Mesothelial cell of epicardium (in vitro differentiated cells): Measurements from ENCODE around the gene PEAK1. TPM values are rescaled to one million over a fixed set of nuclear protein-coding genes. Genes with fewer than 3 reads are reported as not detected.

Experiments
- DNase-seq, 2 experiments: peaks; one replicate each; pipeline ENCODE4 v3.0.0; 2021; ENCODE audit warnings: low spot score in 2 of 2; ENCODE audit not compliant: unreplicated experiment in 2 of 2
- H3K27ac Mint-ChIP-seq: 2 replicates; pipeline ENCODE4 v1.8.0; 2021; ENCODE audit warnings: mixed read lengths
- H3K27me3 Mint-ChIP-seq: 2 replicates; pipeline ENCODE4 v1.8.0; 2021; ENCODE audit warnings: low read depth, mixed read lengths
- H3K36me3 Mint-ChIP-seq: 2 replicates; pipeline ENCODE4 v1.8.0; 2021; ENCODE audit warnings: mixed read lengths
- H3K4me1 Mint-ChIP-seq: 2 replicates; pipeline ENCODE4 v1.8.0; 2021; ENCODE audit warnings: mixed read lengths
- H3K4me3 Mint-ChIP-seq: 2 replicates; pipeline ENCODE4 v1.8.0; 2021; ENCODE audit warnings: mild to moderate bottlenecking, moderate library complexity, mixed read lengths
- H3K9me3 Mint-ChIP-seq: 2 replicates; pipeline ENCODE4 v1.8.0; 2021; ENCODE audit warnings: mixed read lengths
- CTCF ChIP-seq: fragments of 200-600 bp; sonication (generic); IDR thresholded peaks from one replicate; pipeline ENCODE4 v1.5.0; 2021; ENCODE audit warnings: antibody characterized with exemption; ENCODE audit not compliant: unreplicated experiment
- total RNA-seq: library from RNA; stranded (reverse); gene quantifications from 3 replicates; pipeline ENCODE4 v1.2.1, GENCODE V29; 2021

Gene PEAK1
- total RNA-seq, 1 donor from 2014 or later, result 92.3 TPM

DNA sequence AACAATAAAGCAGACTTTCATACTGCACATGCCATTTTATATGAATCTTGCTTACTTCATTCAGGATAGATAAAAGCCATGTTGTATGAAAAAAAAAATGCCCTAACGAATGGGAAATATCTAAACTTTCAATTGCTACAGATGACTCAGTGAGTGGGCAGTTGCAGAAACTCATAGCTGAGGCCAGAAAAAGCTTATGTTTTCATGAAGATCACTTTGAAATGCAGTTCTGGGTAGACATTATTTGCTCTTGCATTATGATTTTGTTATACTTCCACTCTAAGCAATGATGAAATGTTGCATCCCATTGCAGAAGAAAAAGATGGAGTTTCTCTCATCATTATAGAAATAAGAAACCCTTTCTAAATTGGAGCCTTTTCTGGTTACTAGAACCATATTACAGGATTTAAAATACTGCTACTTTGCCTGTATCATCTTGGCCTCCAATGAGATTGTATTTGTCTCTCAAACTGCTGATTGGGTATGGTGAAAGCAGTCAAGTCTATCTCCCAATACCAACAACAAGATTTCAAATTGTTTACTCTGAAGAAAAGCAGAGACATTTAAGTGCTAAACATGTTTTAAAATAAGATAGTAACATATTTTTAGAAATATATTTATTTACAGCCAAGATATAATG, 17.0 kb downstream of the PEAK1 start:
- Mint-ChIP-seq H3K36me3 (peaks cover 39% of the 10 kb centered on the region), H3K27ac (no peak overlapping the region), H3K27me3 (no peaks in the 10 kb centered on the region), H3K4me3 (no peak overlapping the region), H3K9me3 (peaks cover 38% of the 10 kb centered on the region), H3K4me1 (peaks cover 13% of the 10 kb centered on the region)
- no peak for DNase-seq
- no peak for TF ChIP-seq CTCF

DNA sequence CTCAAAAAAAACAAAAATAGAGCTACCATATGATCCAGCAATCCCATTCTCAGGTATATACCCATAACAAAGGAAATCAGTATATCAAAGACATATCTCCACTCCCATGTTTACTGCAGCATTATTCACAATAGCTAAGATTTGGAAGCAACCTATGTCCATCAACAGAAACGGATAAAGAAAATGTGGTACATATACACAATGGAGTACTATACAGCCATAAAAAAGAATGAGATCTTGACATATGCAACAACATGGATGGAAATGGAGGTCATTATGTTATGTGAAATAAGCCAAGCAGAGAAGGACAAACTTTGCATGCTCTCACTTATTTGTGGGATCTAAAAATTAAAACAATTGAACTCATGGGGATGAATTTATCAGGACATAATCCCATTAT, 19.6 kb downstream of the PEAK1 start:
- H3K4me1 Mint-ChIP-seq, result peaks cover 8% of the 10 kb centered on the region
- H3K27ac Mint-ChIP-seq, result no peak overlapping the region
- DNase-seq, result no peak
- H3K36me3 Mint-ChIP-seq, result peaks cover 43% of the 10 kb centered on the region
- no peaks in the 10 kb centered on the region for H3K27me3 Mint-ChIP-seq
- H3K9me3 Mint-ChIP-seq, result peaks cover 47% of the 10 kb centered on the region
- no peak overlapping the region for H3K4me3 Mint-ChIP-seq
- TF ChIP-seq CTCF, result no peak

DNA sequence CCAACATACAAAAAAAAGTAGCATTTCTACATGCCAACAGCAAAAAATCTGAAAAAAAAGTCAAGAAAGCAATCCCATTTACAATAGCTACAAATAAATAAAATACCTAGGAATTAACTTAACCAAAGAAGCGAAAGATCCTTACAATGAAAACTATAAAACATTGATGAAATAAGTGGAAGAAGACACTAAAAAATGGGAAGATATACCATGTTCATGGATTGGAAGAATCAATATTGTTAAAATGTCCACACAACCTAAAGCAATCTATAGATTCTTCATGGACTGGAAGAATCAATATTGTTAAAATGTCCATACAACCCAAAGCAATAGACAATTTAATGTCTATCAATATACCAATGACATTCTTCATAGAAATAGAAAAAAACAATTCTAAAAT, 21.0 kb downstream of the PEAK1 start:
- H3K27ac Mint-ChIP-seq, result no peak overlapping the region
- no peaks in the 10 kb centered on the region for H3K27me3 Mint-ChIP-seq
- H3K36me3 Mint-ChIP-seq, result peaks cover 54% of the 10 kb centered on the region
- TF ChIP-seq CTCF, result no peak
- no peak for DNase-seq
- peaks cover 8% of the 10 kb centered on the region for H3K4me1 Mint-ChIP-seq
- no peak overlapping the region for H3K4me3 Mint-ChIP-seq
- H3K9me3 Mint-ChIP-seq, result peaks cover 52% of the 10 kb centered on the region

DNA sequence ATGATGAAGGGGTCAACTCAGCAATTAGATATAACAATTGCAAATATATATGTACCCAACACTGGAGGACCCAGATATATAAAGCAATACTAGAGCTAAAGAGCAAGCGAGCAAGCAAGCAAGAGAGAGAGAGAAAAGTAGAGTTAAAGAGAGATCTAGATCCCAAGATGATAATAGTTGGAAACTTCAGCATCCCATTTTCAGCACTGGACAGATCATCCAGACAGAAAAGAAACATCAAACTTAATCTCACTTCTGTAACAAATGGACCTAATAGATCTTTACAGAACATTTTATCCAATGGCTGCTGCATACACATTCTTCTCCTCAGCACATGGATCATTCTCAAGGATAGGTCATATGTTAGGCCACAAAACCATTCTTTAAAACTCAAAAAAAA, 23.2 kb downstream of the PEAK1 start:
- H3K4me1 Mint-ChIP-seq, result peaks cover under 1% of the 10 kb centered on the region
- H3K27ac Mint-ChIP-seq, result no peak overlapping the region
- no peaks in the 10 kb centered on the region for H3K27me3 Mint-ChIP-seq
- H3K9me3 Mint-ChIP-seq, result peaks cover 52% of the 10 kb centered on the region
- DNase-seq, result no peak
- no peak overlapping the region for H3K4me3 Mint-ChIP-seq
- no peak for TF ChIP-seq CTCF
- peaks cover 54% of the 10 kb centered on the region for H3K36me3 Mint-ChIP-seq

DNA sequence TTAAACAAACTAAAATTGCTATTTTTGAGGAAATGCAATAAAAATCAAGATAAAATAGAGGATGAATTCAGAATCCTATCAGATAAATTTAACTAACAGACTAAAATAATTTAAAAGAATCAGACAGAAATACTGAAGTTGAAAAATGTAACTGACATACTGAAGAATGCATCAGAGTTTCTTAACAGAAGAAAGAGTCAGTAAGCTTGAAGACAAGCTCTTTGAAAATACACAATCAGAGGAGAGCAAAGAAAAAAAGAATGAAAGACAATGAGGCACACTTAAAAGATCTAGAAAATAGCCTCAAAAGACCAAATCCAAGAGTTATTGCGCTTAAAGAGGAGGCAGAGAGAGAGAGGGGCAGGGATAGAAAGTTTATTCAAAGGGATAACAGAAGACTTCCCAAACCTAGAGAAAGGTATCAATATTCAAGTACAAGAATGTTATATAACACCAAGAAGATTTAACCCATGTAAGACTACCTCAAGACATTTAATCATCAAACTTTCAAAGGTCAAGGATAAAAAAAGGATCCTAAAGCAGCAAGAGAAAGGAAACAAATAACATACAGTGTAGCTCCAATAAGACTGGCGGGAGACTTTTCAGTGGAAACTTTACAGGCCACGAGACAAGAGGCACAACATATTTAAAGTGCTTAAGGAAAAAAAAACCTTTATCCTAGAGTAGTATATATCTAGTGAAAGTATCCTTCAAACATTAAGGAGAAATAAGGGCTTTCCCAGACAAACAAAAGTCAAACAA, 24.7 kb downstream of the PEAK1 start:
- Mint-ChIP-seq H3K4me1 (peaks cover 11% of the 10 kb centered on the region), H3K27me3 (no peaks in the 10 kb centered on the region), H3K4me3 (no peak overlapping the region), H3K27ac (no peak overlapping the region), H3K9me3 (peaks cover 48% of the 10 kb centered on the region), H3K36me3 (peaks cover 51% of the 10 kb centered on the region)
- no peak for DNase-seq
- TF ChIP-seq CTCF, result no peak
